ENCODE measurements around the gene DDX39A.
"Not testable (repeated sequence)": the region's sequence is repeated elsewhere in the genome, so short reads cannot be mapped to it uniquely, and the experiment has no call there.

Gene DDX39A

DNA sequence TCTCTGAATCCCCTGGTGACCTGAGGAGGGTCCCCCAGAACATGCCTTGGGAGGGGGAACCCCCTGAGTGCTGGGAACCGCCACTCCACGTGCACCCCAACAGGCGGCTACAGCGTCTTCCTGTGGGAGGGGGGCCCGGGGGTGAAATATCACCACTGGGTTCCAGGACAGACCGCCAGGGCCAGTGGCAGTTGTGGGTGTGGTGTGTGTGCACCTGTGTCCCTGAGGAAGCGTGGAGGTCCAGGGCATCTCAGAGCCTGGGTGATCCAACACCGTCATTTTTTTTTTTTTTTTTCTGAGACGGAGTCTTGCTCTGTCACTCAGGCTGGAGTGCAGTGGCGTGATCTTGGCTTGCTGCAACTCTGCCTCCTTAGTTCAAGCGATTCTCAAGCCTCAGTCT is 33.6 kb downstream of the DDX39A start:
- no peak for DNase-seq (ENCODE audit: low read depth, low spot score)

- DNase-seq (ENCODE audit: low read depth, low spot score), result no peak
Measured at GRCh38 chr19:14383661-14384555, 35.2 kb downstream of the DDX39A start.

GRCh38 chr19:14381689-14382474 is 37.3 kb downstream of the DDX39A start:
- no peak for DNase-seq (ENCODE audit: low read depth, low spot score)

GRCh38 chr19:14379294-14380065 is 39.7 kb downstream of the DDX39A start:
- DNase-seq (ENCODE audit: low read depth, low spot score), result no peak

GRCh38 chr19:14378890-14379289 is 40.3 kb downstream of the DDX39A start:
- DNase-seq (ENCODE audit: low read depth, low spot score), result no peak

DNA sequence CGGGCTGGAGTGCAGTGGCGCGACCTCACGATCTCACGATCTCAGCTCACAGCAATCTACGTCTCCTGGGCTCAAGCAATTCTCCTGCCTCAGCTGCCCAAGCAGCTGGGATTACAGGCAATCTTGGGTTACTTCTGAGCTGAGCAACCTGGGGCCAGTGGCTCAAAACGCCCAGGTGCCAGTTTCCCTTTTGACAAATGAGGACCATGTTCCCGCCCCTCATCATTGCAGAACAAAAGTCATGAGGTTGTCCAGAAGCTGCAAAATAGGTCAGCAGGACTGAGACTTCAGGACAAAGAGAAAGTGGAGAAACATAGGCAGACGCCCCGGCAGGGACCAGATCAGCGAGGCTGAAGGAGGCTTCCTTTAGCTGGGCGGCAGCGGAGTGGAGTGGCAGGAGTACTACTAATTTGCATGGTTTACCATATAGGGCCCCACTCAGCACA is 41.2 kb downstream of the DDX39A start:
- DNase-seq (ENCODE audit: low read depth, low spot score), result no peak

- DNase-seq (ENCODE audit: low read depth, low spot score), result no peak
Measured at GRCh38 chr19:14375582-14376291, 43.4 kb downstream of the DDX39A start.

- DNase-seq (ENCODE audit: low read depth, low spot score), result no peak
Measured at GRCh38 chr19:14375055-14375581, 44.0 kb downstream of the DDX39A start.

GRCh38 chr19:14374313-14374712 is 44.8 kb downstream of the DDX39A start:
- DNase-seq (ENCODE audit: low read depth, low spot score), result not testable (repeated sequence)

- DNase-seq (ENCODE audit: low read depth, low spot score), result not testable (repeated sequence)
Measured at GRCh38 chr19:14372384-14373077, 46.6 kb downstream of the DDX39A start.

GRCh38 chr19:14371301-14371821 is 47.8 kb downstream of the DDX39A start:
- no peak for DNase-seq (ENCODE audit: low read depth, low spot score)

DNA sequence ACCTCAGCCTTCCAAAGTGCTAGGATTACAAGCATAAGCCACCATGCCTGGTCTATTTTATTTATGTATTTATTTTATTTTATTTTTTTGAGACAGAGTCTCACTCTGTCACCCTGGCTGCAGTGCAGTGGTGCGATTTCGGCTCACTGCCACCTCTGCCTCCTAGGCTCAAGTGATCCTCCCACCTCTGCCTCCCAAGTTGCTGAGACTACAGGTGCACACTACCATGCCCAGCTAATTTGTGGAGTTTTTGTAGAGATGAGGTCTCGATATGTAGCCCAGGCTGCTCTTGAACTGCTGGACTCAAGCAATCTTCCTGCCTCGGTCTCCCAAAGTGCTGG is 48.2 kb downstream of the DDX39A start:
- DNase-seq (ENCODE audit: low read depth, low spot score), result no peak

DNA sequence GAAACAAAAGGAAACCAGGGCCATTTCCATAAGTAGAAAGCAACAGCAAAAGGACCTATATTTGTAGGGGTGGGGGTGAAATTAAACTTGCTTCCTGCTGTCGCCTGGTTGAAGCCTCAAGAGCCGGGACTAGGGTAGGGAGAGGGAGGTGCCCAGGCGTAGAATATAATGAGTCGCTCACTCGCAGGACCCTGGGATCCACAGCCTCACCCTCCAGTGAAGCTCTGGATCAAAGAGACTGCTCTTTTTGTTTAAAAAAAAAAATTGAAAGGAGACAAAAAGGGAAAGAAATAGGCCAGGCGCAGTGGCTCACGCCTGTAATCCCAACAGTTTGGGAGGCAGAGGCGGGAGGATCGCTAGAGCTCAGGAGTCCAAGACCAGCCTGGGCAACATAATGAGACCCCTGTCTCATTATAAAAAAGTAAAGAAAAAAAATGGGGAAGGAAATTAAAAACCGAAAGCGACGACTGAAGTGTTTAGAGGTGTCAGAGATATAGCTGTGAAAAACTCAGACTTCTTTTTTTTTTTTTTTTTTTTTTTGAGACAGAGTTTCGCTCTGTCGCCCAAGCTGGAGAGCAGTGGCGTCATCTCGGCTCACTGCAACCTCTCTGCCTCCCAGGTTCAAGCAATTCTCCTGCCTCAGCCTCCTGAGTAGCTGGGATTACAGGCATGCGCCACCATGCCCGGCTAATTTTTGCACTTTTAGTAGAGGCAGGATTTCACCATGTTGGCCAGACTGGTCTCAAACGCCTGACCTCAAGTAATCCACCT is 48.8 kb downstream of the DDX39A start:
- DNase-seq (ENCODE audit: low read depth, low spot score), result no peak

- DNase-seq (ENCODE audit: low read depth, low spot score), result peak; percentile 78
Measured at GRCh38 chr19:14369399-14370168, 49.6 kb downstream of the DDX39A start.

- no peak for DNase-seq (ENCODE audit: low read depth, low spot score)
Measured at GRCh38 chr19:14368011-14368513, 51.1 kb downstream of the DDX39A start.

- DNase-seq (ENCODE audit: low read depth, low spot score), result no peak
Measured at GRCh38 chr19:14367016-14367415, 52.1 kb downstream of the DDX39A start.

- DNase-seq (ENCODE audit: low read depth, low spot score), result peak; percentile 77
Measured at GRCh38 chr19:14366529-14366928, 52.6 kb downstream of the DDX39A start.

DNA sequence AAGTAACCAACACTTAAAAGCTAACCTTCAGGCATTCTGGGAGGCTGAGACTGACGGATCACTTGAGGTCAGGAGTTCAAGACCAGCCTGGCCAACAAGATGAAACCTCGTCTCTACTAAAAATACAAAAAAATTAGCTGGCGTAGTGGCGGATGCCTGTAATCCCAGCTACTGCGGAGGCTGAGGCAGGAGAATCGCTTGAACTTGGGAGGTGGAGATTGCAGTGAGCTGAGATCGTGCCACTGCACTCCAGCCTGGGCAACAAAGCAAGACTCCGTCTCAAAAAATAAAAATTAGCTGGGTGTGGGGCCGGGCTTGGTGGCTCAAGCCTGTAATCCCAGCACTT is 55.1 kb downstream of the DDX39A start:
- not testable (repeated sequence) for DNase-seq (ENCODE audit: low read depth, low spot score)
